ENCODE results near the gene STIM1.
"Not testable (repeated sequence)": the region's sequence is repeated elsewhere in the genome, so short reads cannot be mapped to it uniquely, and the experiment has no call there.

STIM1 gene

DNA sequence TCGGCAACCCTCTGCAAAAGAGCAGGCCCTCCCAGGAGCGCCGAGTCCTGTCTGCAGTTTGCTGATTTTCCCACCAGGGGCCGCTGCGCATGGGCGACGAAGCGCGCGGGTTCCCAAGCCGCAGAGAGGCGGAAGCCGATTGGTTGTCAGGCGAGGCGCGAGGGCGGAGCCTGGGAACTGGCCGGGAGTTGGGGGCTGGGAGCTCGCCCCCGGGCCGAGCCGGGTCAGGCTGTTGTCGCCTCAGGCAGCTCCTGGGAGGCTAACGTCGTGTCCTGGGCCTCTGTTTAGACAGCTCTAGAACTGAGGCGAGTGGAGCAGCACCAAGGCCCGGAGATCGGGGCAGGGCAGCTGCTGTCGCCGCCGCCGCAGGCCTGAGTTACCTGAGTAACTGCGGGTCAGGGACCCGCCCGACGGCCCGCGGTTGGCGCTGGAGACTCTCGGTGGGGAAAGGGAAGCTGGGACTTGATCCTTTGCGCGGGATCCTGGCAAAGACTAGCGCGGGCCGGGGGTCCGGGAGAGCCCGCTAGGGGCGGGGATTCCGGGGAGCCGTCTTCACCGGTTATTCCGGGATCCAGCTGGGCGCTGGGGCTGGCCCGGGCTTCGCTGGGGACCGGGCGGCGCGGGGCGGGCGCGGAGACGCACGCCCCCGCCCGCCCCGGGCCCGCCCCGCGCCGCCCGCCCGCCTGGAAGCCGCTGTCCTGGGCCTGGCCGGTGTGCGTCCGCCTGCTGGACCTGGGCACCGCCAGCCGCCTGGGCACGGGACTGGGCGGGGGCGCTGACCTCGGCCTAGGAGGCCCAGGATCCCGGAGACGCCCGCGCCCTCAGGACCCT lies at the start of gene STIM1:
Gene STIM1 (plus strand): TSS at position 688 of the 831 bp plus-strand sequence. CDS start 607 bp downstream, outside the sequence.
- DNase-seq (ENCODE audit: low read depth), result peak; percentile 96

DNA sequence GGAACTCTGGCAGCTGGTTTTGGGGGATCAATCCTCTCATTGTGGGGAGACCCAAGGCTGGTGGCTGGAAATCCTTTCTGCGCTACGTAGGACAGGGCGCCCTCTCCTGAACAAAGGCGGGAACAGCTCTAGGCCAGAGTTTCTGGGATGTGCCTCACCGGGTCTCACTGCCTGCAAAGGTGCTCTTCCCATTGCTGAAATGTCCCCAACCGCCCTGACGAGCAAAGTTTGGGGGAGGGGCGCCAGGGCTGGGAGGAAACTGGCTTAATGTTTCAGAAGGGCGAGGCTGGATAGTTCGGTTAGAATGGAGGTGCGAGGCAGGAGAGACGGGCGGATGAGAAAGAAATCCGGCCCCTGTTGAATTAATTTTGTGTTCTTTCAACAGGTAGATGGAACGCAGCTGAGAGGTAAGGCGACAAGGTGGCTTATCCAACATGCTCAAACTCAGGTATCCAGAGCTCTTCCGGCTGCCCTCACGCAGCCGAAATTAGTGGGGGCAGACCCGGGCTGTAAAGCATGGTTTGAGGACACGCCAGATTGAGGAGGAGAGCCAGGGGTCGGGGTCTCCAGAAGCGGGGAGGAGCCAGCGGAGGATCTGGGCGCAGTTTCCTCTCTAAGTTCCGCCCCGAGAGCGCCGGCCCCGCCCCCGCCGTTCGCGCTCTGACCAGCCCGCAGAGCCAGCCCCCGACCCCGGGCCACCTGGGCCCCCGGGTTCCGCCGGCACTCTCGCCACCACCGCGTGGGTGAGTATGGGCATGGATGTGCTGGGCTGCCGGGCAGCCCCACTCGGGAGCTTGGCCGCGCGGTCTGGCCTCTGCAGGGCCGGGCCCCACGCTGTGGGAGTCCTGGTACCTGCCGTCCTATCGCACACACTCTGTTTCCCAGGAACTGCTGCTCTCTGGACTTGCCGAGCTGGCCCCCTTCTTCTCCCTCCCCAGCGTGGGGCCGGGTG lies 47.3 kb upstream of the STIM1 start, which contains the start of gene PGAP2:
Gene PGAP2 (plus strand): TSS at position 652 of the 952 bp plus-strand sequence. CDS start 2,700 bp downstream, outside the sequence.
- peak; percentile 31 for DNase-seq (ENCODE audit: low read depth)

DNA sequence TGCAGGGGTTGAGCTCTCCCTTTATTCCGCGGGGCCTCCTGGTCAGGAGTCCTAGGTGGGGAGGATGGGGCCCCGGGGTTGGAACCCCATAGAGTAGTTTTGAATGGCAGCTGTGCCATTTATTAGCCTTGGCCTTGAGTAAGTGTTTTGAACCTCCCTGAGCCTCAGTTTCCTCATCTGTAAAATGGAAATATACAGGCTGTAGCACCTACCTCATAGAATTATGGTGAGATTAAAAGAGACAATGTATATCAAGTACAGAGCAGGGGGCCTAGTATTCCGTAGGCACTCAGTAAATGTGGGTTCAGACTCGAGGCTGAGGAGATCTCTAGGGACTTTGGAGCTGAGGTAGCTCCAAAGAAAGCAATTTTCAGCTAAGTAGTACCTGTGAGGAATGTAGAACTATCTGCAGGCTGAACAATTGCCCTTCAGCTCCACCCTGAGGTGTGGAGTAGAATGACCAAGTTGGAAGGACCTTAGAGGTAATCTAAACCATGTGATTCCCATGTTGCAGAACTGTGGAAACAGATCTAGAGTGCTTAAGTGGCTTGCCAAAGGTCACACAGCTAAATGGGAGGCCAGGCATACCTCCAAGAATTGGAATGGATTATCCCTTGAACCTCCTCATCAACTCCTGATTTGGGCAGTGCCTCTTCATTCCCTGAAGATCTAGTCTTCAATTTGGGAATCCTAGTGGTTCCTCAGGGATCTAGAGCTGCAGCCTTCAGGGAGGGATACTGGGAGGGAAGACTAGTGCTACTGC lies 46.4 kb upstream of the STIM1 start:
- DNase-seq (ENCODE audit: low read depth), result no peak

DNA sequence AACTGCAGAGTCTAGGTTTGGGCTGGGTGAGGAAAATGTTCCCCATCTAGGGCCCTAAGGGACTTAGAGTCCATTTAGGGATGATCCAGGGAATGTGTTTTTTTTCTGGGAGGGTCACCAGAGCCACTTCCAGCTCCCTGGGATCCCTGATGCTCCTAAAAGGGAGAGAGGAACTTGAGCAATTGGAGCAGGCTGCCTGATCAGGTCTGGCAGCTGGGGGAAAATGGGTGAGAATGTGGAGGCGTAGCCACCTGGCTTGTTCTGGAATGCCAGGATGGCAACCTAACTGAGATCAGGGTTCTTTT lies 45.9 kb upstream of the STIM1 start:
- no peak for DNase-seq (ENCODE audit: low read depth)

DNA sequence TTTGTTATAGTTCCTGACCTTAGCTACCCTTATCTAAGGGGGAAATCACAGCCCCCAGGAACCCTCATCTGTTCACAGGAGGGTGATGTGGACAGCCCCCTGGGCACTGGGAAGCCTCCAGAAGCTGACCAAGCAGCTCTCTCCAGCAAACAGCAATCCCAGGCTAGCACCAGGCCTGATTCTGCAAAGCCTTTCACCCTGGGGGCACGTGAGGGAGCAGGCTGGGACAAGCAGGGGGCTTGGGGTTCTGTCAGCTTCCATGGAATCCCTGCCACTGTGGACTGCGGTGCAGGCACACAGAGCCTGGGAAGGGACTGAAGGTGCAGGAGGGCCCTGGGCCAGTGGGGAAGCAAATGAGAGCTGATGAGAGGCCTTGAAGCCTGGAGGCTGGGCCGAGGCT lies 45.0 kb upstream of the STIM1 start:
- DNase-seq (ENCODE audit: low read depth), result no peak

DNA sequence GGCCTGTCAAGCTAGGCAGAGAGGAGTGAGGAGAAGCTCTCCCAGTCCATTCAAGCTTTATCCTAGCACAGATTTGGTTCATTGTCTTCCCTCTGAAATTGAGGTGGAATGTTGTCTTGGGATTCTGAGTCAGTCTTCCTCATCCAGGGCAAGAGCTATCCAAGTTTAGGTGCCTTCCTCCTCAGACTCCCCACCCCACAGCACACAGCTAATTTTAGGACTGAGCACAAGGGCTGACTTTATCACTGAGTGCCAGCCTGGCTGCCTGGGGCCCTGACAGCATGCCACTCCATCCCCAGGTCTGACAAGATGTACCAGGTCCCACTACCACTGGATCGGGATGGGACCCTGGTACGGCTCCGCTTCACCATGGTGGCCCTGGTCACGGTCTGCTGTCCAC lies 44.5 kb upstream of the STIM1 start:
- no peak for DNase-seq (ENCODE audit: low read depth)

DNA sequence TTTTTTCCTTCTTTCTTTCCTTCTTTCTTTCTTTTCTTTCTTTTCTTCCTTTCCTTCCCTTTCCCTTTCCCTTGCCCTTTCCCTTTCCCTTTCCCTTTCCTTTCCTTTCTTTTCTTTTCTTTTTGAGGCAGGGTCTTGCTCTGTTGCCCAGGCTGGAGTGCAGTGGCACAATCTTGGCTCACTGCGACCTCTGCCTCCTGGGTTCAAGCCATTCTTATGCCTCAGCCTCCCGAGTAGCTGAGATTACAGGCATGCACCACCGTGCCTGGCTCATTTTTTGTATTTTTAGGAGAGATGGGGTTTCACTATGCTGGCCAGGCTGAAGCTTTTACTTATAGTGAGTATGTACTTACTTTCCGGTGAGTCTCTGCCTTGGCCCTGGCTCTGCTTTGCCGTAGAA lies 40.6 kb upstream of the STIM1 start:
- not testable (repeated sequence) for DNase-seq (ENCODE audit: low read depth)

DNA sequence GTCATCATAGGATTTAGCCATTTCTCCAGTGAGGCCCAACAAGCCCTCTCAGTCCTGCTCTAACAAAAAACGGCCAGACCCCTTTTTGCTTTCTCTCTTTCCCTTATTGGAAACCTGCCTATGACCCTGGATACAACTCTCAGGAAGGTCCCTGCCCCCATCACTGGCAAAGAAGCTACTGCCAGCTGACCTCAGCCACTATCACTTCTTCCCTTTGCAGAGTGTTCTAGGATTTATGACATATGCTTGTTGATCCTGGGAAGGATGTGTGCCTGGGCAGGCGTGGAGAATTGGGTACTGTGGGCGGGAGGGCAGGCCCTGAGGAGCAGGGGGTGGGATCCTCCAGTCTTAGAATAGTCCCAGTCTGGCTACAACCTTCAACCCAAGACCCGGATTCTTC lies 39.6 kb upstream of the STIM1 start:
- DNase-seq (ENCODE audit: low read depth), result no peak

DNA sequence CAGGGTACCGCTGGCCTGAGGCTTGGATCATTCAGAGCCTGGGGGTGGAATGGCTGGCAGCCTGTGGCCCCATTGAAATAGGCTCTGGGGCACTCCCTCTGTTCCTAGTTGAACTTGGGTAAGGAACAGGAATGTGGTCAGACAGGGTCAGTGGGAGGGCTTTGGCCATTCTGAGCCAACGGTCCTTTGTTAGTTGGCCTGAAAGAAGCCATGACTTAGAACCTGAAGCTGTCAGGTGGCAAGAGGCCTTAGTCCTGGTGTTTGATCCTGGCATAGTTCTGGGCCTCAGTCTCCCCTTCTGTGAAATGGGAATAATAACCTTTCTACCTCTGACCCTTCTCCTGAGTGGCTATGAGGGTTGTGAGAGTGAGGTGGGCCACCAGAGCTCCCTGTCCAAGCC lies 38.8 kb upstream of the STIM1 start:
- DNase-seq (ENCODE audit: low read depth), result no peak

DNA sequence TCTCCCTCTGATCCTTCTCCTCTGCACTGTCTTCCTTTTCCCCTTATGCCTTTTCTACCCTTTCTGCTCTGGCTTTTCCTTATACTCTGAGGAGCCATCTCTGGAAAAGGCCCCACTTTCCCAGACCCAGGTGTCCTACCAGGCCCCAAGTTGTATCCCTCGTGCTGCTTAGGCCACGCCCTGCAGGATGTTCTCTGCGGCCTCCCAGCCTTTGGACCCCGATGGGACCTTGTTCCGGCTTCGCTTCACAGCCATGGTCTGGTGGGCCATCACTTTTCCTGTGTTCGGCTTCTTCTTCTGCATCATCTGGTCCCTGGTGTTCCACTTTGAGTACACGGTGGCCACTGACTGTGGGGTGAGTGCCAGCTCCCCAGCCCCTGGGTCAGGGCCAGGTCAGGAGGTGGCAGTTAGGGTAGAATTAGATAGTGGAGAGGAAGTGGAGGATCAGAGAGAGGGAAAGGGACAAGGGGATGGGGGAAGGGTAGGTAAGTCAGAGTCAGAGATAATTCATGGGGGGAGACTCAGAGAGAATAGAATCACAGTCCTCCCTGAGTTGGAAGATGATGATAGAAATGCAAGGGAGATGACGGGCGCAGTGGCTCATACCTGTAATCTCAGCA lies 38.2 kb upstream of the STIM1 start:
- DNase-seq (ENCODE audit: low read depth), result no peak

DNA sequence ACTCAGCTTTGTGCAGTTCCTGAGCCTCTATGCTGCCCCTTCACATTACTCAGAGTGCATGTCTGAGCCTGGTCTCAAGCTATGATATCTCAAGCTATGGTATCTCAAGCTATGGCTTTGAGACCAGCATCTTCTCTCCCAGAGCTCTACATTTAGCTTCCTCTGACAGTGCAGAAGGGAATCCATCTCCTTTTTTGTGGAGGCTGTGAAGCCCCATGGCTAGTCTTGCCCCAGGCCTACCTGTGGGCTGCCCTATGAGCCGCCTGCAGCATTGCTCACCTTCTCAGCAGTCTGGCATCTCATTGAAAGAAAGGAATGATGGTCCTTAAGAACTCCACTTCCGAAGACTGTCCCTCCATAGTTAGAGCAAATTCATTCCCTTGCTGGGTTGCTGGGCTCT lies 34.5 kb upstream of the STIM1 start:
- no peak for DNase-seq (ENCODE audit: low read depth)

DNA sequence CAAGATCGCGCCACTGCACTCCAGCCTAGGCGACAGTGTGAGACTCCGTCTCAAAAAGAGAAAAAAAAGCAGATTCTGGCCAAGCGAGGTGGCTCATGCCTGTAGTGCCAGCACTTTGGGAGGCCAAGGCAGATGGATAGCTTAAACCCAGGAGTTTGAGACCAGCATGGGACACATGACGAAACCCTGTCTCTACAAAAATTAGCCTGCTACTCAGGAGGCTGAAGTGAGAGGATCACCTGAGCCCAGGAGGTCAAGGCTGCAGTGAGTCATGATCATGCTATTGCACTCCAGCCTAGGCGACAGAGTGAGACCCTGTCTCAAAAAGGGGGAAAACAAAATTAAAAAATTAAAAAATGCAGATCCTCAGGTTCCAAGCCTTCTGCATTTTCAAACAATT lies 33.2 kb upstream of the STIM1 start:
- DNase-seq (ENCODE audit: low read depth), result no peak

DNA sequence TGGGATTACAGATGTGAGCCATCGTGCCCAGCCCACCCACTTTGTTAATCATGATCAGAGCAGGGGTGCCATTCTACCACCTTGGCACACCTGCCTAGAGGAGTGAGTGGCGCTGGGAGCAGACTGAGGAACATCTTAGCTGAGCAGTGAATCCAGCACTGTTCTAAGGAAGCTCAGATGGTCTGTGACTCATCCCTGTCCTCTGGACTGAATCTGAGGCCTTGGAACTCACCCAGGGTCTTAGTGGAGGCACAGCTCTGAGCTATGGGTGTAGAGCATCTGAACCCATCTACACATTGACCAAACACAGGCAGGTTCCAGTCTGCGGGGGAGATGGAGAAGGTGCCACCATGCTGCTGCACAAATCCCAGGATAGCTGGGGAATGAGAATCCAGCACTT lies 32.2 kb upstream of the STIM1 start:
- DNase-seq (ENCODE audit: low read depth), result no peak

DNA sequence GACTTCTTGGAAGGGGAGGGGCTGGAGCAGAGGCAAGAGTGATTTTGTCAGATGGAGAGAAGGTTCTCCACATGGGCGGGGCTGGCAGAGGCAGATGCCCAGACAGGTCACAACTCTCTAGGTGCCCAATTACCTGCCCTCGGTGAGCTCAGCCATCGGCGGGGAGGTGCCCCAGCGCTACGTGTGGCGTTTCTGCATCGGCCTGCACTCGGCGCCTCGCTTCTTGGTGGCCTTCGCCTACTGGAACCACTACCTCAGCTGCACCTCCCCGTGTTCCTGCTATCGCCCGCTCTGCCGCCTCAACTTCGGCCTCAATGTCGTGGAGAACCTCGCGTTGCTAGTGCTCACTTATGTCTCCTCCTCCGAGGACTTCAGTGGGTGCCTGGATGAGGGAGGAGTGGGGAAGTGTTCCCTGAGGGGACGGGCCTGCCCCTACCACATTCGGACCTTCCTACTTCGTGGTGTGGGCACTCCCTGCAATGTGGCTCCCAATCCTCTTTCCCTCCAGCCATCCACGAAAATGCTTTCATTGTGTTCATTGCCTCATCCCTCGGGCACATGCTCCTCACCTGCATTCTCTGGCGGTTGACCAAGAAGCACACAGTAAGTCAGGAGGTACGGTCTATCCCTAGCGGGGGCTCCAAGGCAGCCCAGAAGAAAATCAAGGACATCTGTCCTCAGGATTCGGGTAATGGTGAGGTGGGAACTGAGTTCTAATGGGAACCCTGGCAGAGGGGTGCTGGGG lies 31.5 kb upstream of the STIM1 start:
- no peak for DNase-seq (ENCODE audit: low read depth)

DNA sequence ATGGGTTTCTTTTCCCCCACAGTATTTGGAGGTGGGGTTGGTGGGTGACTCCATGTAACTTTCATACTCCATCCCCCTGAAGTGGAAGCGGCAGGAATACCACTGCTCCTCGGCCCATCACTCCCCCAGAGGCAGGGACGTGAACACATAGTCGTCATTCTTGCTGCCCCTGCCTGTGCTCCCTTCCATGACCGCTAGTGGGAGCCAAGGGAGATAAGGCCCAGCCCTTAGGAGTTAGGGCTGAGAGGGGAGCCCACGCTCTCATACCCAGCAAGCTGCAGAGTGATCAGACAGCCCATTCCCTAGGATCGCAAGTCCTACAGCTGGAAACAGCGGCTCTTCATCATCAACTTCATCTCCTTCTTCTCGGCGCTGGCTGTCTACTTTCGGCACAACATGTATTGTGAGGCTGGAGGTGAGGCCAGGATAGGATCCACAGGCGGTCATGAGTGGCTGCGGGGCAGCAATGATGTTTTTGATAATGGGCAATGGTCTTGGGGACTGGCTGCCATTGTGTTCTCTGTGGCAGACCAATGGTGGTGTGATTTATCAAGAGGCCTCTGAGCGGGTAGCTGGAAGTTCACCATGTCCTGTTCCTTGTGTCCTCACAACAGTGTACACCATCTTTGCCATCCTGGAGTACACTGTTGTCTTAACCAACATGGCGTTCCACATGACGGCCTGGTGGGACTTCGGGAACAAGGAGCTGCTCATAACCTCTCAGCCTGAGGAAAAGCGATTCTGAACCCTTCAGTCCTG lies 30.6 kb upstream of the STIM1 start:
- DNase-seq (ENCODE audit: low read depth), result peak; percentile 60

DNA sequence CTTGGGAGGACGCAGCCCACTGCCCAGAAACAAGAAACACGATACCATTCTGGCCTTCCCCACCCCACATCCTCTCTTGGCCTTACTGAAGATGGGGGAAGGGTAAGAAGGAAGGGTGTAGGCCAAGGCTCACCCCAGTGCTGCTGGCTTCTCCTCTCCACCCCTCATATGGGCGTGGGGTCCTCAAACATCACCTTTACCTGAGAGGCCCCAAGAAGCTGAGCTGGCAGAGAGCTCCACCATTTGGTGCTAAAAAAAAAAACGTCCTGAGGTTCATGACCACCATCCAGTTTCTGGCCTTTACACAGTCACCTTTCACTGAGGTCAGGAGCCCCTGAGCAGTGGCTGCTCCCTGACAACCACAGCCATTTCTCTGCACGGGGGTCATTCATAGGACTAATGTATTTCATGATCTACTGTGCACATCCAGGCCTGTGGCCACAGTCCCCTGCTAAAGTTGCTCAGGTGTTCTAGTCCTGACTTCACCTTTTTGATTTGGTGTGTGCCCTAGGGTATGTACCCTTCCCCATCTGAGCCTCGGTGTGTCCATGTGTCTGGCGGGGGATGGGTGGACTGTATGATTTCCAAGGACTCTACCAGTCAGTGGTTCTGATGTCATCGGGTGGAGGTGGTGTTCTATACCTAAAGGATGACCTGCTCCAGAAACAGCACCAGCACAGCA lies 29.9 kb upstream of the STIM1 start:
- DNase-seq (ENCODE audit: low read depth), result no peak

DNA sequence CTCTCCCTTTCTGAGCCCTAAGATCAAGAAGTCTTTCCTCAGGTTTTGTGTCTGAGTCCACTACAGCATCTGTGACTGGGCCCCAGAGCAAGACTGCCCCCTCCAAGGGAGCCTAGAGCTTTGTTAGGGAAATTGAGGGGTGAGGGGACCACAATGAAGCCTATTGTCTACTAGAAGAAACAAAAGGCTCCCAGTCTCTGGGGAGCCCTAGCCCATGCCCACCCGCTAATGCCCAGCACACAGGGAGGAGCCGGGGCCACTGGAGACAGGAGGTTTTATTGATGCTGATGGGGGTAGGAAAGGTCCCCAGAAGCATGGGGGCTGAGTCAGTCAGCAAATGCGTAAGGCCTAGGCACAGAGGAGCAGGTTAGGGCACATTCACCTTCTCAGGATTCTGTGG lies 28.7 kb upstream of the STIM1 start:
- no peak for DNase-seq (ENCODE audit: low read depth)

DNA sequence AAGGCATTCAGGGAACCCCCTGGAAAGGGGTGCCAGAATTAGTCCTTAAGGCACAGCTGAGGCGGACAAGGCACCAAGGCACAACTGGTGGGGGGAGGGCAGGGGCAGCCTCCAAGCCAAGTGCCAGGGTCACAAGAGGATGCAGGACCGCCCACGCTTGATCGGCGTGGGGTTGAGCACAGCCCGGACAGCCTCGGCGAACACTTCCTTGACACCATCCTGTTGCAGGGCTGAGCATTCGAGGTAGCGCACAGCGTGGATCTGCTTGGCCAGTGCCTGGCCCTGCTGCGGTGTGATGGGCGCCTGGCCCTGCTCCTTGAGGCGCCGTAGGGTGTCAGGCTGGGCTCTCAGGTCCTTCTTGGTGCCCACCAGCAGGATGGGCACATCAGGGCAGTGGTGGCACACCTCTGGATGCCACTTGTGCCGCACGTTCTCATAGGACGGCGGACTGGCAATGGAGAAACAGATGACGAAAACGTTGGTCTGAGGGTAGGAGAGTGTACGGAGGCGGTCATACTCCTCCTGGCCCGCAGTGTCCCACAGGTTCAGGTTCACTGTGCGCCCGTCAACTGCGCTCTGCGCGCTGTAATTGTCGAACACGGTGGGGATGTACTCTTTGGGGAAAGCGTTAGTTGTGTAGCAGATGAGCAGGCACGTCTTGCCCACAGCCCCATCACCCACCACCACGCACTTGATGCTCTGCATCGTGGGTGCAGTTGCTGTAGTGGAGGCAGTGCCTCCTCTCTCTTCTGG lies 27.9 kb upstream of the STIM1 start:
- DNase-seq (ENCODE audit: low read depth), result no peak

DNA sequence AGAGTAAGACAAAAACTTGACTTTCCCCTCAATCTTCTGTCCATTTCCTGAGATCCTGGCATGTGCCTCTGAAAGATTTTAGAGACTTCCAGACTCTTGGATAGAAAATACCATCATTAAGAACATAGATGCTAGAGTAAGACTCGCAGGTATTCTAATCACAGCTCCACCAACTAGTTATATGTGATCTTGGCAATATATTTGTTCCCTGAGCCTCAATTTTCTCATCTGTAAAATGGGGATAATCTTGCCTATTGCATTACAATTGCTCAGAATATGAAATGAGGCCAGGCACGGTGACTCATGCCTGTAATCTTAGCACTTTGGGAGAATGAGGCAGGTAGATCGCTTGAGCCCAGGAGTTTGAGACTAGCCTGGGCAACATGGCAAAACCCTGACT lies 25.4 kb upstream of the STIM1 start:
- no peak for DNase-seq (ENCODE audit: low read depth)

Measured in stimulated activated CD8-positive, alpha-beta memory T cell treated with anti-CD3 and anti-CD28 coated beads, Interleukin-12 subunit alpha, Interleukin-12 subunit beta, amount 100 ng/mL, for 4 hours (primary cell).